Mucosa of rectum (tissue), 2 donors: ENCODE measurements around the gene SLC25A10.
A peak's percentile ranks its signal among the peaks of the same experiment; 100 is the strongest.

ENCODE experiments used
- H3K27ac ChIP-seq, 2 donors: one replicate each; pipeline ENCODE4 v1.7.0; 2013; ENCODE audit warnings: inconsistent platforms in 2 of 2, low read depth in 2 of 2, low read length in 2 of 2
- H3K27me3 ChIP-seq, 2 donors: one replicate each; pipeline ENCODE4 v1.7.0; 2013; ENCODE audit warnings: low read length in 2 of 2; ENCODE audit not compliant: control insufficient read depth in 2 of 2, insufficient read depth in 2 of 2
- H3K36me3 ChIP-seq, 2 donors: one replicate each; pipeline ENCODE4 v1.7.0; 2013; ENCODE audit warnings: low read length in 2 of 2; ENCODE audit not compliant: control insufficient read depth in 2 of 2, insufficient read depth in 2 of 2
- H3K4me1 ChIP-seq, 2 donors: one replicate each; pipeline ENCODE4 v1.7.0; 2013; ENCODE audit warnings: low read length in 2 of 2, mild to moderate bottlenecking in 1 of 2; ENCODE audit not compliant: control insufficient read depth in 2 of 2, insufficient read depth in 2 of 2
- H3K4me3 ChIP-seq, 2 donors: one replicate each; pipeline ENCODE4 v1.7.0; 2013; ENCODE audit warnings: low read length in 2 of 2
- H3K9ac ChIP-seq, 2 donors: one replicate each; pipeline ENCODE4 v1.7.0; 2013; ENCODE audit warnings: low read length in 2 of 2, low read depth in 1 of 2, mild to moderate bottlenecking in 1 of 2
- H3K9me3 ChIP-seq, 2 donors: one replicate each; pipeline ENCODE4 v1.7.0; 2013; ENCODE audit warnings: low read length in 2 of 2; ENCODE audit not compliant: control insufficient read depth in 2 of 2
- donor health status: healthy.
- donor health status: Normal muscosa, but diverticular disease.

Gene SLC25A10

DNA sequence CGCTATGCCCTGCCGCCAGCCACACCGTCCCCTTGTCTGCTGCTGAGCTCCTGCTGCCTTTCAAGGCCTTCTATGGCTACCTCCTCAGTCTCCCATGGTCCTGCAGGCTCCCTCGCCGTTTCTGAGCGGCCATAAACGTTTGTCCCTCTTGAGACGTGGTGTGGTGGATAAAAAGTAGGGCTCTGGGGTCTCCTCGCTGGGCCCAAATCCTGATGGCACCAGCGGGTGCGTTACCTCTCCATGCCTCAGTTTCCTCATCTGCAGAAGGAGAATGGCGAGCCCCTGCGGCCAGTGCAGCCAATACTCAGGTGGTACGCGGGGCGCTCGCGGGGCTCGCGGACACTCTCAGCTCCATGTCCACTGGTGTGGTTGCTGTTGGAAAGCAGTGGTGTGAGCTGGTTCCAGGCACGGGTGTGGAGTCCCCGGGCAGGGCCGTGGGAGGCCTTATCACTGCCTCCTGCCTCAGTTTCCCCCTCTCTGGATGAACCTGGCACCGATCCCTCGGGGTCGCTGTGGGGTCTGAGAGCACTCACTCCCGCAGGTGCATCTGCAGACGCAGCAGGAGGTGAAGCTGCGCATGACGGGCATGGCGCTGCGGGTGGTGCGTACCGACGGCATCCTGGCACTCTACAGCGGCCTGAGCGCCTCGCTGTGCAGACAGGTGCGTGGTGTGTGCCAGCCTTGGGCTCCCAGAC lies 2.5 kb downstream of the SLC25A10 start:
- H3K27me3 ChIP-seq: no peaks in the 10 kb centered on the region
- no peaks in the 10 kb centered on the region for H3K9me3 ChIP-seq
- peak overlapping the region; percentile 75 to 76 for H3K4me3 ChIP-seq
- H3K27ac ChIP-seq: peak overlapping the region in 1 of 2 donors; percentile 83
- peaks cover 32 to 35% of the 10 kb centered on the region in 2 donors for H3K4me1 ChIP-seq
- peaks cover 0 to 6% of the 10 kb centered on the region in 2 donors for H3K36me3 ChIP-seq
- peak overlapping the region in 1 of 2 donors; percentile 77 for H3K9ac ChIP-seq

DNA sequence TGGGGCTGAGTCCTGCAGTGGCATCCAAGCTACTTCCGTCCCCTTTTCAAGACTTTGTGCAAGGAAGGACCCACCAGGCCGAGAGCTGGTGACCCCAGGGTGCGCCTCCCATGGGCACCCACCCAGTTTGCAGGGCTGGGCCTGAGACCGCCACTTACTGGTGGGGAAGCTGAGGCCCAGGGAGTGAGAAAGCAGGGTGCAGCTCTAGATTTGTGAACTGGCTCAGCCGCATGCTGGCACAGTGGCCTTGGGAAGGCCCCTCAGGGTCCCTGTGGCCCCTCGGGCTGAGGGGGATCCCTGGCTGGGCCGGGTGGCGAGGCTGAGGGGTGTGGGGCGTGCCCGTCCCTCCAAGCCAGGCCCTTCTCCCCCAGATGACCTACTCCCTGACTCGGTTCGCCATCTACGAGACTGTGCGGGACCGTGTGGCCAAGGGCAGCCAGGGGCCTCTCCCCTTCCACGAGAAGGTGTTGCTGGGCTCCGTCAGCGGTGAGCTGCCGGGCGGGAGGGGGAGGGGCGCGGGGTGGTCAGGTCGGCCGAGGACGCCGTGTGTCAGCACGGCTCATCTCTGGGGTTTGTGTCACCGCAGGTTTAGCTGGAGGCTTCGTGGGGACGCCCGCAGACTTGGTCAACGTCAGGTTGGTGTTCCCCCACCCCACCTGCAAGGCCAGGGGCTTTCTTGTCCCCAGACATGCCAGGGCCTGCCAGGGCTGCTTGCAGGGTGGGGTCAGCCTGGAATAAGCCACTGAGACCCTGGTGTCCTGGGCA lies 3.2 kb downstream of the SLC25A10 start:
- Histone ChIP-seq H3K36me3 (peaks cover 0 to 7% of the 10 kb centered on the region in 2 donors), H3K27ac (no peak overlapping the region), H3K4me3 (no peak overlapping the region), H3K4me1 (peaks cover 27 to 29% of the 10 kb centered on the region in 2 donors), H3K9ac (no peak overlapping the region), H3K27me3 (no peaks in the 10 kb centered on the region), H3K9me3 (no peaks in the 10 kb centered on the region)

DNA sequence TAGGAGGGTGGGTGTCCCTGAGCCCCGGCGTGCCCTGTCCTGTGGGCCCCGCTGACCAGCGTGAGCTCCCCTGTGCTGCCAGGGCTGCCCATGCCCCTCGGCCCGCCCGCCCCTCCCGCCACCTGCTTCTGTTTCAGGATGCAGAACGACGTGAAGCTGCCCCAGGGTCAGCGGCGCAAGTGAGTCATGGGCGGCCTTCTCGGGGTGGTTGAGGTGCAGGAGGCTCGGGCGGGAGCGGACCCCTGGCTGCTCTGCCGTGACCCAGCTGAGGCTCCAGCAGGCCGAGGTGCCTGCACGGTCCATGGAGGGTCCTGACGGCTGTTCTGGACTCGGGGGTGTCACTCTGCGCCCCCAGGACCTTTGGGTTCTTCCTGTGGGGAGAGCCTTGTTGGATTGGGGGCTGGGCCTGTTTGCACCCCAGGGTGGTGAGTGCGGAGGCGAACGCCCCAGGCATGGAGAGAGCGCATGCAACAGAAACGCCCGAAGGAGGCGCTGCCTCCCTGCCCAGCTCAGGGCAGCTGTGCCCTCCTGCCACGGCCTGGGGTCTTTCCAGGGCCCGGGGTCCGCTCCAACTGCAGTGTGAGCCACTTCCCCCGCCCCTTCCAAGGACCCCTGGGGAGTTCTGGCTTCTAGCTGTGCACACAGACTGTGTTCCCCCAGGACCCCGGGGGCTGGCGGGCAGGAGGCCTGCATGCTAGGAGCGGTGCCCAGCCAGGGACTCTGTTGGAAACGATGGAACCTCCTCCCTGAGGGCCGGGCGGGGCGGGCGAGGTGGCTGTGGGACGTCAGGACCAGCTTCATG lies 4.0 kb downstream of the SLC25A10 start:
- Histone ChIP-seq H3K4me3 (no peak overlapping the region), H3K36me3 (peaks cover 0 to 9% of the 10 kb centered on the region in 2 donors)

DNA sequence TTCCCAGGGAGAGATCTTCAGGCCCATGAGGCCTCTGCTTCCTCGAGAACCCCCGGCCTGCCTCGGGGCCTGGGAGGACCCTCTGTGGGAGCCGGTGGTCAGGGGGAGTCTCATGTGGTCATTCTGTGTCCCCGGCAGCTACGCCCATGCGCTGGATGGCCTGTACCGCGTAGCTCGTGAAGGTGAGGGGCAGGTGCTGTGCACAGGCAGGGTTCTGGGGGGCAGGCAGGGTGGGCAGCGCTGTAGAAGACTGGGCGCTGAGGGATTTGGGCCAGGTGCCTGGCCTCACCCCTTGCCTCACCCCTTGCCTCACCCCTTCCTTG lies 4.6 kb downstream of the SLC25A10 start:
- Histone ChIP-seq H3K4me1 (peaks cover 16 to 17% of the 10 kb centered on the region in 2 donors), H3K27ac (no peak overlapping the region), H3K36me3 (peaks cover 0 to 9% of the 10 kb centered on the region in 2 donors), H3K27me3 (no peaks in the 10 kb centered on the region), H3K9me3 (no peaks in the 10 kb centered on the region), H3K4me3 (no peak overlapping the region), H3K9ac (no peak overlapping the region)

More for the DNA sequence above, 4.0 kb downstream of the SLC25A10 start:
- Histone ChIP-seq H3K9me3 (no peaks in the 10 kb centered on the region), H3K9ac (no peak overlapping the region), H3K27me3 (no peaks in the 10 kb centered on the region), H3K27ac (no peak overlapping the region), H3K4me1 (peaks cover 19 to 22% of the 10 kb centered on the region in 2 donors)

DNA sequence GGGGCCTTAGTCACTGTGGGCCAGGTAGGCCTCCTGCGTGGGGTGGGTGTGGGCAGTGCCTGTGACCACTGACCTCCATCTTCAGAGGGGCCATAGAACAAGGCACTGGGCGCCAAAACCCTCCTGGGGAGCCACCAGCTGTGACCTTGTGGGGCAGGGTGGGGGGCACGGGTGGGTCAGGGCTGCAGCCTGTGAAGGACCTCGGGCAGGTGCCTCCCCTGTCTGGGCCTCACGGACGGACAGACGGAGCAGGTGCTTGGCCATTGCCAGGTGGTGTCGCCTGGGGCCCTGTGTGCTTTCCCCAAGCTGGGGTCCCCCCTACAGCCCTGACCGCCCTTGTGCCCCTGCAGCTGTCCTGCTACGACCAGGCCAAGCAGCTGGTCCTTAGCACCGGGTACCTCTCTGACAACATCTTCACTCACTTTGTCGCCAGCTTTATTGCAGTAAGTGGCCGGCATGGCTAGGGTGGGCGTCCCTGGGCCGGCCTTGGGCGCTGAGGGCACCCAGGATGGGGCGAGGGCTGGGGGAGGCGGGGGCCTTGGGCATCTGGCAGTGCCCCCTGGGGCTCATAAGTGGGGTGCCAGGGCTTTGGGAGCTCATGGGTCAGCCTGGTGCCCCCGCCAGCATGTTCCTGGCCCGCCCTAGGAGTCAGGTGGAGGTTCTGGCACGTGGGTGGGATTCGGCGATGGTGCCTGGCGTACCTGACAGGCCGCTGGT lies 5.1 kb downstream of the SLC25A10 start:
- peaks cover 0 to 9% of the 10 kb centered on the region in 2 donors for H3K36me3 ChIP-seq

DNA sequence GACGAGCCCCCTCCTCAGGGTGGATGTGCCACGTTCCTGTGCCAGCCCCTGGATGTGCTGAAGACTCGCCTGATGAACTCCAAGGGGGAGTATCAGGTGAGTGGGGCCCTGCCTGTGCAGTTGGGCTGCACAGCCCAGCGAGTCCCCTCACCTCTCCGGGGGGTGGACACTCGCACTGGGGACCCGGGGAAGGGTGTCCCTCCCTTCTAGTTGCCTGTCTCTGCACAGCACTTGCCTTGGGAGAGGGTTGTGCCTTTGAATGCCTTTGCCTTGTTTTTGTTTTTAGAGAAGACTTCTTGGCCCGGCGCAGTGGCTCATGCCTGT lies 5.6 kb downstream of the SLC25A10 start:
- peaks cover 0 to 9% of the 10 kb centered on the region in 2 donors for H3K36me3 ChIP-seq
- no peaks in the 10 kb centered on the region for H3K9me3 ChIP-seq
- H3K27me3 ChIP-seq: no peaks in the 10 kb centered on the region
- peaks cover 26 to 27% of the 10 kb centered on the region in 2 donors for H3K4me1 ChIP-seq
- no peak overlapping the region for H3K9ac ChIP-seq
- no peak overlapping the region for H3K27ac ChIP-seq
- no peak overlapping the region for H3K4me3 ChIP-seq

More for the DNA sequence above, 5.1 kb downstream of the SLC25A10 start:
- H3K27ac ChIP-seq: no peak overlapping the region
- H3K9me3 ChIP-seq: no peaks in the 10 kb centered on the region
- no peak overlapping the region for H3K9ac ChIP-seq
- no peaks in the 10 kb centered on the region for H3K27me3 ChIP-seq
- H3K4me1 ChIP-seq: peaks cover 22 to 23% of the 10 kb centered on the region in 2 donors
- no peak overlapping the region for H3K4me3 ChIP-seq

DNA sequence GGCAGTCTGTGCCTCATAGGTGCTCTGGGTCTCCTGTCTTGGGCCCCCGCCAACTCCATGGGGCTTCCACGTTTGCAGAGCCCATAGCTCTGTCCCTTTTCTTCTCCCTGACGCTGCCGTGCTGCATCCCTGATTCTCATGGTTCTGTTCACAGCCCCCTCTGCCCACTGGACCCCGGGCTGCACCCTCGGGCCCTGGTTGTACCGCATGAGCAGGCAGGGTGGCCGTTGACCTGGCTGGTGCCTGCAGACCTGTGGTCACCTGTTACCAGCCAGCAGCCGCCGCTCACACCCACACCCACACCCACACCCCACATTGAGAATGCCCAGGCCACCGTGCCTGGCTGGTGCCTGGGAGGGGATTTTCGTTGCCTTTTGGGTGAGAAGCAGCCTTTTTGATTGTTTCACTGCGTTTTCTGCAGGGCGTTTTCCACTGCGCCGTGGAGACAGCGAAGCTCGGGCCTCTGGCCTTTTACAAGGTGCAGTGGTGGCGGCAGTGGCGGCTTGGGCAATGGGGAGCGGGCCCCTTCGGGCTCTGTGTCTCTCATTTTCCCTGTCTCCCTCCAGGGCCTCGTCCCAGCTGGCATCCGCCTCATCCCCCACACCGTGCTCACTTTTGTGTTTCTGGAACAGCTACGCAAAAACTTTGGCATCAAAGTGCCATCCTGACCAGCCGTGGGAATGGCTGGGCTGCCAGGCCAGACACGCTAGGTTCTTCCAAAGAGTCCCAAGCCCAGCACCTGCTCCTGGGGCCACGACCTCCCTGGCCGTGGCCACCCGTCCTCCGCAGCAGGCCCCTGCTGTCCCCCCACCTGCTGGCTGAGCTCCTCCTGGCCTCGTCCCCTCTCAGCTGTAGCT lies 7.6 kb downstream of the SLC25A10 start:
- Histone ChIP-seq H3K27ac (no peak overlapping the region), H3K9ac (no peak overlapping the region), H3K4me3 (no peak overlapping the region), H3K36me3 (peaks cover 0 to 9% of the 10 kb centered on the region in 2 donors), H3K27me3 (no peaks in the 10 kb centered on the region), H3K4me1 (peaks cover 27 to 29% of the 10 kb centered on the region in 2 donors), H3K9me3 (no peaks in the 10 kb centered on the region)

DNA sequence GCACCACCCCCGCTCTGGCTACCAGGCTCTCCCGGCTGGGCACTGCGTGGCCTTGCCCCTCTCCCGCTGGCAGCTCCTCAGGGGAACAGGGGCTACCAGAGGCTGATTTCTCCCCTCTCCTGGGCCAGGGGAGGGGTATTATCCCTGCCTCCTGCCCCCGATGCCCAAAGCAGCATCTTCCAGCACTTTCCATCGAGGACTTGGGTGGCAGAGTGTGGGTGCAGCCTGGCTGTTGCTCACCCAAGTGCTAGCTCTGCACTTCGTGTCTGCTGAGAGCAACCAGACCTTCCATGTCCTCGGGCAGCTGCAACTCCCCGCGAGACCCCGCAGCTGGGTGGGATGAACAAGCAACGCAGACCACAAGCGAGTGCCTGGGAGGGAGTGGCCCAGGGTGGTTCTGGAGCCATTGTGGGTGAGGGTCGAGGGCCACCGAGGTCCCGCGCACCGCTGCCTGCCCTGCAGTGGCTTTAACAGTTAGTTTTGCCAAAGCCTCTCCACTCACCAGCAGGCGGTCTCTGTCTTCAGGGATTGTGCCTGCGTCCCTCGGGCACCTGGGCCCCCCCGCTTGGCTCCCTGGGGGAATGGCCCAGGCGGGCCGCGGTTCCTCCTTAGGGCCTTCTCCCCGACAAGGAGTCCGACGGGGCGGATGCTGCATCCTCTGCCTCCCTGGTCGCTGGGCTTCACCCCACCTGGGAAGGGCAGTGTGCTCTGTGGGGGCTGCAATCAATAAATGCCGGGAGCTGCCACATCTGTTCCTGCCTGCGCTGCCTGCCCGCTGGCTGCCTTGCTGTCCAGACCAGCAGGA lies 8.4 kb downstream of the SLC25A10 start:
- no peak overlapping the region for H3K27ac ChIP-seq

More for the DNA sequence above, 8.4 kb downstream of the SLC25A10 start:
- Histone ChIP-seq H3K36me3 (peaks cover 0 to 7% of the 10 kb centered on the region in 2 donors), H3K27me3 (no peaks in the 10 kb centered on the region), H3K9ac (no peak overlapping the region), H3K4me1 (peaks cover 27 to 29% of the 10 kb centered on the region in 2 donors), H3K9me3 (no peaks in the 10 kb centered on the region), H3K4me3 (no peak overlapping the region)
